Ovary (tissue), 3 donors: Measurements from ENCODE around the gene LDLRAD2.

Experiments used
- CTCF ChIP-seq, 3 donors: fragments of 450-650 bp in 2 of 3; fragments of 200-600 bp in 1 of 3; IDR thresholded peaks; one replicate each; pipeline versions ENCODE4 v1.5.1 to v1.8.0; 2016 to 2022; ENCODE audit warnings: antibody characterized with exemption in 3 of 3, mild to moderate bottlenecking in 1 of 3
- EP300 ChIP-seq: sonication (generic); formaldehyde crosslinking; IDR thresholded peaks from one replicate; pipeline ENCODE4 v1.6.1; 2017; ENCODE audit warnings: antibody characterized with exemption
- donor health status: DM: no; HTN: no; CAD: no.

GRCh38 chr1:21854090-21854750 is 42.2 kb downstream of the LDLRAD2 start:
- no peak for TF ChIP-seq CTCF (IDR thresholded peaks at IDR 0.05)
- no peak for TF ChIP-seq EP300
